A673 (cell line): ENCODE results near the gene MALAT1. TPM values are rescaled to one million over a fixed set of nuclear protein-coding genes. Genes with fewer than 3 reads are reported as not detected.

Source experiments
- BruUV-seq: library from RNA; stranded (reverse); fragments of 400-500 nt; replicated peaks from 2 replicates; lab custom pipeline; 2021; lab: Mats Ljungman, UMichigan
- CTCF ChIA-PET: fragments of 300-600 bp; sonication (Branson Sonifier 250); formaldehyde crosslinking; loops from one replicate; lab custom pipeline; 2022; ENCODE audit warnings: antibody characterized with exemption; lab: Charles Lee
- POLR2A ChIA-PET: fragments of 300-600 bp; sonication (Branson Sonifier 250); formaldehyde crosslinking; loops from one replicate; lab custom pipeline; 2022; ENCODE audit warnings: antibody characterized with exemption; ENCODE audit not compliant: low non-redundant PET; lab: Charles Lee
- DNase-seq: peaks from one replicate; pipeline ENCODE4 v3.0.0-alpha.2; 2015; ENCODE audit warnings: low spot score
- H3K27ac ChIP-seq: fragments of 200-600 bp; sonication (generic); 2 replicates; pipeline ENCODE4 v1.5.1; 2016; ENCODE audit warnings: mixed run types, low read depth, mild to moderate bottlenecking, mixed read lengths, antibody characterized with exemption, low read length; ENCODE audit not compliant: poor library complexity, severe bottlenecking
- H3K27me3 ChIP-seq: fragments of 200-600 bp; sonication (generic); replicated peaks from 2 replicates; pipeline ENCODE4 v1.6.1; 2017; ENCODE audit warnings: mixed run types, low read depth, mild to moderate bottlenecking, mixed read lengths, antibody characterized with exemption, low read length; ENCODE audit not compliant: insufficient read depth, poor library complexity
- H3K36me3 ChIP-seq: fragments of 200-600 bp; sonication (generic); 2 replicates; pipeline ENCODE4 v1.6.1; 2016; ENCODE audit warnings: mixed run types, mild to moderate bottlenecking, mixed read lengths, antibody characterized with exemption, low read length; ENCODE audit not compliant: insufficient read depth, poor library complexity, severe bottlenecking
- H3K4me1 ChIP-seq: fragments of 200-600 bp; sonication (generic); 2 replicates; pipeline ENCODE4 v1.6.1; 2017; ENCODE audit warnings: mixed run types, mild to moderate bottlenecking, mixed read lengths, antibody characterized with exemption, low read length; ENCODE audit not compliant: insufficient read depth, poor library complexity, severe bottlenecking
- H3K4me3 ChIP-seq: fragments of 200-600 bp; sonication (generic); 2 replicates; pipeline ENCODE4 v1.5.1; 2016; ENCODE audit warnings: low read depth, mixed run types, mild to moderate bottlenecking, mixed read lengths, low read length; ENCODE audit not compliant: poor library complexity, severe bottlenecking
- H3K9me3 ChIP-seq: fragments of 200-600 bp; sonication (generic); 2 replicates; pipeline ENCODE4 v1.6.1; 2016; ENCODE audit warnings: mixed run types, low read depth, mild to moderate bottlenecking, mixed read lengths, antibody characterized with exemption, low read length; ENCODE audit not compliant: poor library complexity, severe bottlenecking
- CTCF ChIP-seq: fragments of 300-800, 200-600 bp; sonication (generic); conservative IDR thresholded peaks from 2 replicates; pipeline ENCODE4 v1.5.1; 2017; ENCODE audit warnings: low read depth, mild to moderate bottlenecking, antibody characterized with exemption, low read length, moderate library complexity, mixed read lengths
- EZH2 ChIP-seq: fragments of 200-600 bp; sonication (generic); IDR thresholded peaks from 2 replicates; pipeline ENCODE4 v1.6.1; 2017; ENCODE audit warnings: borderline replicate concordance, low read depth, mild to moderate bottlenecking, mixed read lengths, antibody characterized with exemption, low read length; ENCODE audit not compliant: poor library complexity, severe bottlenecking
- intact Hi-C: fragments of 100-400 bp; cut with micrococcal nuclease; formaldehyde crosslinking; loops from one replicate; pipeline ENCODE4 v1.10.0; 2022; ENCODE audit not compliant: unreplicated experiment
- total RNA-seq: library from RNA; stranded (reverse); gene quantifications from 2 replicates; pipeline ENCODE4 v1.2.3, GENCODE V29; 2021

Gene MALAT1
- total RNA-seq, 1 experiment from 2014 or later: 4,586 TPM

GRCh38 chr11:65529475-65530156, 30.8 kb downstream of the MALAT1 start:
- CTCF ChIA-PET: no interaction called here
- Histone ChIP-seq H3K4me1 (peaks cover 8% of the 10 kb centered on the region), H3K27ac (no peak overlapping the region), H3K36me3 (peaks cover 42% of the 10 kb centered on the region), H3K27me3 (no peaks in the 10 kb centered on the region), H3K9me3 (no peaks in the 10 kb centered on the region), H3K4me3 (no peak overlapping the region)
- no peak for TF ChIP-seq CTCF
- no peak for TF ChIP-seq EZH2
- intact Hi-C loops: no loop called here
- POLR2A ChIA-PET: interaction anchor here (0.5 kb wide), 1 partner anchor 24 kb away, joined by 8 read pairs; no protein-coding TSS in a partner anchor
- BruUV-seq: no TSS peak
- no peak for DNase-seq

- no peak overlapping the region for H3K4me3 ChIP-seq
- POLR2A ChIA-PET: interaction anchor here (0.5 kb wide), 1 partner anchor 24 kb away, joined by 8 read pairs; no protein-coding TSS in a partner anchor
- CTCF ChIA-PET: no interaction called here
Measured at GRCh38 chr11:65530157-65530496, 31.3 kb downstream of the MALAT1 start.

GRCh38 chr11:65532388-65533064, 33.7 kb downstream of the MALAT1 start:
- Histone ChIP-seq H3K27me3 (no peaks in the 10 kb centered on the region), H3K36me3 (peaks cover 47% of the 10 kb centered on the region), H3K27ac (no peak overlapping the region), H3K4me3 (no peak overlapping the region), H3K9me3 (no peaks in the 10 kb centered on the region), H3K4me1 (no peaks in the 10 kb centered on the region)
- DNase-seq: no peak
- CTCF ChIA-PET: no interaction called here
- POLR2A ChIA-PET: no interaction called here
- TF ChIP-seq EZH2 (no peak), CTCF (no peak)
- intact Hi-C loops: no loop called here
- BruUV-seq: no TSS peak

More at GRCh38 chr11:65530157-65530496, 31.3 kb downstream of the MALAT1 start:
- Histone ChIP-seq H3K4me1 (peaks cover 8% of the 10 kb centered on the region), H3K36me3 (peaks cover 42% of the 10 kb centered on the region), H3K9me3 (no peaks in the 10 kb centered on the region), H3K27me3 (no peaks in the 10 kb centered on the region), H3K27ac (no peak overlapping the region)
- intact Hi-C loops: no loop called here
- DNase-seq: no peak
- TF ChIP-seq CTCF: peak; percentile 23; the same call in 1 of the 2 replicates
- no peak for TF ChIP-seq EZH2
- no TSS peak for BruUV-seq
